Adipocyte (in vitro differentiated cells): ENCODE data around the gene SMARCAD1.

ENCODE experiments used
- DNase-seq: peaks from one replicate; pipeline ENCODE4 v3.0.0-alpha.2; 2015; ENCODE audit warnings: low read depth
- H3K27me3 ChIP-seq: replicated peaks from 2 replicates; pipeline ENCODE4 v1.7.0; 2013; ENCODE audit warnings: mild to moderate bottlenecking, low read length, moderate library complexity; ENCODE audit not compliant: control insufficient read depth, insufficient read depth
- H3K36me3 ChIP-seq: 2 replicates; pipeline ENCODE4 v1.7.0; 2013; ENCODE audit warnings: low read length, mild to moderate bottlenecking, moderate library complexity; ENCODE audit not compliant: control insufficient read depth, insufficient read depth, severe bottlenecking
- H3K4me1 ChIP-seq: 2 replicates; pipeline ENCODE4 v1.7.0; 2013; ENCODE audit warnings: mild to moderate bottlenecking, low read length, moderate library complexity; ENCODE audit not compliant: control insufficient read depth, insufficient read depth
- H3K4me3 ChIP-seq: 2 replicates; pipeline ENCODE4 v1.7.0; 2013; ENCODE audit warnings: mild to moderate bottlenecking, low read length, moderate library complexity
- H3K9ac ChIP-seq: 2 replicates; pipeline ENCODE4 v1.7.0; 2013; ENCODE audit warnings: mild to moderate bottlenecking, low read length, moderate library complexity
- H3K9me3 ChIP-seq: 2 replicates; pipeline ENCODE4 v1.7.0; 2013; ENCODE audit warnings: mild to moderate bottlenecking, low read length, moderate library complexity; ENCODE audit not compliant: control insufficient read depth

Gene SMARCAD1

DNA sequence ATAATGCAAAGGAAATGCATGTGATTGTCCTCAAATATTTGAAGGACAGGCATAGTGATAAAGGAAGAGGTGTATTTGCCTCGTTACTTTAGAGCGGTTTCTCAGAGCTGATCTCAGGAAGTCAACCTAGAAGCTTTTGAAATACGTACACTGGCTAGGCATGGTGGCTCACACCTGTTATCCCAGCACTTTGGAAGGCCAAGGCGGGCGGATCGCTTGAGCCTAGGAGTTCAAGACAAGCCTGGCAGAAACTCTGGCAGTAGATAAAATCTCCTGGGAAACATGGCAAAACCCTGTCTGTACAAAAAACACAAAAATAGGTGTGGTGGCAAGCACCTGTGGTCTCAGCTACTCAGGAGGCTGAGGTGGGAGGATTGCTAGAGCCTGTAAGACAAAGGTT lies 24.9 kb downstream of the SMARCAD1 start:
- Histone ChIP-seq H3K9ac (no peak overlapping the region), H3K9me3 (no peaks in the 10 kb centered on the region), H3K4me1 (peaks cover 10% of the 10 kb centered on the region), H3K4me3 (no peak overlapping the region), H3K27me3 (no peaks in the 10 kb centered on the region), H3K36me3 (peaks cover 46% of the 10 kb centered on the region)
- DNase-seq = no peak

DNA sequence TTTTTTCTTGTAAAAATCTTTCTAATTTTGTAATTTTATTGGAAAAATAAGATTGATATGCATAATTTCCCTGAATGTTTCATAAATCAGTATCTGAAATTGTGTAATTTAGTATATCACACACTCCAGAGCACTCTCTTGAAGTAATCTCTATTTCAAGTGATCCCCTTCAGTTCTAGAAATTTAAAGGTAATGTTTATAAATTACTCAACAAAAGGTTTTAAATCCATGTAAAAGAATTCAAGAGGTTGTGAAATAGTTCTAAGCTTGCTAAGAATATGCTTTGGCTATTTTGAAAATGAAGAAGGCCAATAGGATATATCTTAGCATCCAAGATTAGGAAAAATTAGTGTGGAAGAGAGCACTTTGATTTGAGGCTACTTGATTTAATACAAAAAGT lies 28.2 kb downstream of the SMARCAD1 start:
- DNase-seq = peak; percentile 46
- Histone ChIP-seq H3K27me3 (no peaks in the 10 kb centered on the region), H3K36me3 (peaks cover 57% of the 10 kb centered on the region), H3K9me3 (no peaks in the 10 kb centered on the region), H3K9ac (no peak overlapping the region), H3K4me3 (no peak overlapping the region), H3K4me1 (peaks cover 10% of the 10 kb centered on the region)

GRCh38 chr4:94237271-94237670 lies 29.6 kb downstream of the SMARCAD1 start:
- peaks cover 72% of the 10 kb centered on the region for H3K36me3 ChIP-seq
- H3K27me3 ChIP-seq = no peaks in the 10 kb centered on the region
- H3K9me3 ChIP-seq = no peaks in the 10 kb centered on the region
- H3K4me3 ChIP-seq = no peak overlapping the region
- no peak for DNase-seq
- H3K4me1 ChIP-seq = peaks cover 10% of the 10 kb centered on the region
- H3K9ac ChIP-seq = no peak overlapping the region

GRCh38 chr4:94238160-94238559 lies 30.5 kb downstream of the SMARCAD1 start:
- DNase-seq = no peak
- Histone ChIP-seq H3K36me3 (peaks cover 76% of the 10 kb centered on the region), H3K27me3 (no peaks in the 10 kb centered on the region), H3K9ac (no peak overlapping the region), H3K9me3 (no peaks in the 10 kb centered on the region), H3K4me1 (peaks cover 10% of the 10 kb centered on the region), H3K4me3 (no peak overlapping the region)

- peaks cover 77% of the 10 kb centered on the region for H3K36me3 ChIP-seq
- no peak overlapping the region for H3K9ac ChIP-seq
- H3K27me3 ChIP-seq = no peaks in the 10 kb centered on the region
Observed at GRCh38 chr4:94240384-94240783, 32.7 kb downstream of the SMARCAD1 start.

DNA sequence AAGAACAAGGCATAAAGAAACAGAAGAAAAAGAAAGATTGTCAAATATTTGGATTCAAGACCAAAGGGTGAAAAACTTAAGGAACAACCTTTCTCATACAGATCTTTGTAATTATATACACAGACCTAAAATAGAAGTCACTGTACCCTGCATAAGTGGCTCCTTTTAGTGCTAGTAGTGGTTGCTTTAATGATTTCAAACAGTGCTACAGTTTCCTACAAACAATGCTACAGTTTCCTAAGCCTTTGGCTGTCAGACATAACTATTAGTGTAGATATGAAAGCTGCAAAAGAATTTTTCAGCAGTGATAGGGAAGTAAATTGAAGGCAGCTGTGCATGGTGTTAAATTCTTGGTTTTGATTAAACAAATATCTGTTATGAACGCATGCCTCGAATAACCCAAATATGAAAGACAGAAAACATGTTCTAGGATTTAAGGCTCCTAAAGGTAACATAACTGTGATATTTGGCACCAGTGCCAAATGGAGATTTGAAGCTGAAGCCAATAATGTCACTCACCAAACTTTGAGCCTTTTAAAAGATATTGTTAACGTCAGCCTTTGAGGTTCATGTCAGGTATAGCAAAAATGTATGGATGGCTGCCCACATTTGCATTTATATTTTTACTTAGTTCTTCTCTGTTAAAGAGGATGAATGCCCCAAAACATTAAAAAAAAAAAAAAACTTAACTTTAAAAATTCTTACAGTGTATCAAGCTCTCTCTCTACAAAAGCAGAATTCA lies 36.6 kb downstream of the SMARCAD1 start:
- no peak overlapping the region for H3K9ac ChIP-seq
- H3K27me3 ChIP-seq = no peaks in the 10 kb centered on the region
- no peaks in the 10 kb centered on the region for H3K9me3 ChIP-seq
- no peak for DNase-seq
- H3K36me3 ChIP-seq = peaks cover 69% of the 10 kb centered on the region
- peaks cover 4% of the 10 kb centered on the region for H3K4me1 ChIP-seq
- H3K4me3 ChIP-seq = no peak overlapping the region

More at GRCh38 chr4:94240384-94240783, 32.7 kb downstream of the SMARCAD1 start:
- Histone ChIP-seq H3K4me1 (peaks cover 11% of the 10 kb centered on the region), H3K4me3 (no peak overlapping the region), H3K9me3 (no peaks in the 10 kb centered on the region)
- peak; percentile 19 for DNase-seq

- peaks cover 4% of the 10 kb centered on the region for H3K4me1 ChIP-seq
- no peak overlapping the region for H3K9ac ChIP-seq
- peaks cover 70% of the 10 kb centered on the region for H3K36me3 ChIP-seq
- H3K4me3 ChIP-seq = no peak overlapping the region
- no peak for DNase-seq
- H3K27me3 ChIP-seq = no peaks in the 10 kb centered on the region
- H3K9me3 ChIP-seq = no peaks in the 10 kb centered on the region
Observed at GRCh38 chr4:94244829-94245185, 37.1 kb downstream of the SMARCAD1 start.

GRCh38 chr4:94251094-94251493 lies 43.4 kb downstream of the SMARCAD1 start:
- no peak for DNase-seq
- Histone ChIP-seq H3K4me1 (no peaks in the 10 kb centered on the region), H3K36me3 (peaks cover 60% of the 10 kb centered on the region), H3K9me3 (no peaks in the 10 kb centered on the region), H3K9ac (no peak overlapping the region), H3K4me3 (no peak overlapping the region), H3K27me3 (no peaks in the 10 kb centered on the region)

GRCh38 chr4:94253036-94253435 lies 45.4 kb downstream of the SMARCAD1 start:
- DNase-seq = no peak
- Histone ChIP-seq H3K27me3 (no peaks in the 10 kb centered on the region), H3K9ac (no peak overlapping the region), H3K9me3 (no peaks in the 10 kb centered on the region), H3K4me1 (no peaks in the 10 kb centered on the region), H3K36me3 (peaks cover 54% of the 10 kb centered on the region), H3K4me3 (no peak overlapping the region)

DNA sequence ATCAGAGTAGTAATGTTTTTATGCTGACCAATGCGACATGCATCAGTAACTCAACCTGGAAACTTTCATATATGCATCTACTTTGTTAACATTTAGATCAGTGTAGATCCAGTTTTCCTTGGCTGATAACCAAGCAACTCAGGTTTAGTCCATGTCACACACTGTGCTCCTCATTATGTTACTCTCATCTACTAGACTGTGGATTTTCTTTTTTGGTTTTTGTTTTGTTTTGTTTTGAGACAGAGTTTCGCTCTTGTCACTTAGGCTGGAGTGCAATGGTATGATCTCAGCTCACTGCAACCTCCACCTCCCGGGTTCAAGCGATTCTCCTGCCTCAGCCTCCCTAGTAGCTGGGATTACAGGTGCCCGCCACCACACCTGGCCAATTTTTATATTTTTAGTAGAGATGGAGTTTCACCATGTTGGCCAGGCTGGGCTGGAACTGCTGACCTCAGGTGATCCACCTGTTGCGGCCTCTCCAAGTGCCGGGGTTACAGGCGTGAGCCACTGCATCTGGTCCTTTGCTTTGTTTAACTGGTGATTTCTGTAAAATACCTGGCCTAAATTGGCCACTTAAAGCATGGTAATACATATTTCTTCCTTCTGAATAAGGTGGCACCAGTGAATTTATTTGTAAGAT lies 48.6 kb downstream of the SMARCAD1 start:
- no peak for DNase-seq
- Histone ChIP-seq H3K4me1 (no peaks in the 10 kb centered on the region), H3K9me3 (no peaks in the 10 kb centered on the region), H3K4me3 (no peak overlapping the region), H3K27me3 (no peaks in the 10 kb centered on the region), H3K36me3 (peaks cover 42% of the 10 kb centered on the region), H3K9ac (no peak overlapping the region)

- H3K9me3 ChIP-seq = no peaks in the 10 kb centered on the region
- H3K9ac ChIP-seq = no peak overlapping the region
- no peaks in the 10 kb centered on the region for H3K4me1 ChIP-seq
- H3K27me3 ChIP-seq = no peaks in the 10 kb centered on the region
- H3K36me3 ChIP-seq = peaks cover 40% of the 10 kb centered on the region
- peak; percentile 43 for DNase-seq
- no peak overlapping the region for H3K4me3 ChIP-seq
Observed at GRCh38 chr4:94256828-94257227, 49.2 kb downstream of the SMARCAD1 start.
